ENCODE data around the gene RGS16. TPM values are rescaled to one million over a fixed set of nuclear protein-coding genes. Genes with fewer than 3 reads are reported as not detected.

The RGS16 gene
- total RNA-seq, 1 experiment from 2014 or later: 6.5 TPM

GRCh38 chr1:182631954-182632353 lies 27.8 kb upstream of the RGS16 start:
- Histone ChIP-seq H3K4me3 (replicated peaks in 1 of 2; ENCODE audit: low read depth in 1 of 2, low read length in 2 of 2) (no peak overlapping the region), H3K36me3 (ENCODE audit: control insufficient read depth in 1 of 2, insufficient read depth in 2 of 2, low read length in 2 of 2) (no peaks in the 10 kb centered on the region), H3K9me3 (ENCODE audit: control insufficient read depth in 1 of 2, insufficient read depth in 1 of 2, low read depth in 1 of 2, low read length in 2 of 2) (no peaks in the 10 kb centered on the region), H2AFZ (ENCODE audit: low read depth, low read length, poor library complexity, severe bottlenecking) (no peak overlapping the region), H3K4me1 (ENCODE audit: control insufficient read depth in 1 of 2, insufficient read depth in 2 of 2, low read length in 2 of 2) (peaks cover 3 to 10% of the 10 kb centered on the region in 2 experiments; a peak in 3 of 4 replicates), H4K20me1 (ENCODE audit: insufficient read depth) (no peaks in the 10 kb centered on the region), H3K4me2 (ENCODE audit: low read length) (no peak overlapping the region), H3K27me3 (ENCODE audit: insufficient read depth, low read length) (no peaks in the 10 kb centered on the region), H3K27ac (ENCODE audit: low read depth, low read length) (no peak overlapping the region), H3K79me2 (ENCODE audit: insufficient read depth, low read length) (no peaks in the 10 kb centered on the region), H3K9me2 (ENCODE audit: insufficient read depth) (no peaks in the 10 kb centered on the region), H3K9ac (ENCODE audit: low read length) (no peak overlapping the region)
- POLR2A ChIA-PET: no interaction called here
- no TSS peak for BruUV-seq (replicated peaks)
- intact Hi-C loops (cut with micrococcal nuclease): no loop called here
- DNase-seq (ENCODE audit: low read depth, low spot score): no peak
- RAD21 ChIA-PET (ENCODE audit: low non-redundant PET in 1 of 2, low total read pairs in 2 of 2, uncharacterized antibody in 2 of 2, unreplicated experiment in 2 of 2): no interaction called here
- ATAC-seq: no peak
- no peak for TF ChIP-seq EZH2phosphoT487 (IDR thresholded peaks at IDR 0.05; ENCODE audit: borderline replicate concordance)
- CTCF ChIA-PET: no interaction called here

- ChIA-PET CTCF (no interaction called here), RAD21 (ENCODE audit: low non-redundant PET in 1 of 2, low total read pairs in 2 of 2, uncharacterized antibody in 2 of 2, unreplicated experiment in 2 of 2) (no interaction called here), POLR2A (no interaction called here)
- no peak overlapping the region for H3K27ac ChIP-seq (ENCODE audit: low read depth, low read length)
- ATAC-seq (no peak), DNase-seq (ENCODE audit: low read depth, low spot score) (no peak)
- H2AFZ ChIP-seq (ENCODE audit: low read depth, low read length, poor library complexity, severe bottlenecking): no peak overlapping the region
- H3K4me3 ChIP-seq (replicated peaks in 1 of 2; ENCODE audit: low read depth in 1 of 2, low read length in 2 of 2): no peak overlapping the region
- H3K4me2 ChIP-seq (ENCODE audit: low read length): peak overlapping the region; percentile 10; the same call in 1 of the 2 replicates
- peaks cover 3 to 15% of the 10 kb centered on the region in 2 experiments; a peak in 3 of 4 replicates for H3K4me1 ChIP-seq (ENCODE audit: control insufficient read depth in 1 of 2, insufficient read depth in 2 of 2, low read length in 2 of 2)
- no peaks in the 10 kb centered on the region for H3K27me3 ChIP-seq (ENCODE audit: insufficient read depth, low read length)
- intact Hi-C loops (cut with micrococcal nuclease): no loop called here
- H3K36me3 ChIP-seq (ENCODE audit: control insufficient read depth in 1 of 2, insufficient read depth in 2 of 2, low read length in 2 of 2): no peaks in the 10 kb centered on the region
- H4K20me1 ChIP-seq (ENCODE audit: insufficient read depth): no peaks in the 10 kb centered on the region
- no peaks in the 10 kb centered on the region for H3K9me2 ChIP-seq (ENCODE audit: insufficient read depth)
- H3K9ac ChIP-seq (ENCODE audit: low read length): no peak overlapping the region
- no peaks in the 10 kb centered on the region for H3K9me3 ChIP-seq (ENCODE audit: control insufficient read depth in 1 of 2, insufficient read depth in 1 of 2, low read depth in 1 of 2, low read length in 2 of 2)
- no TSS peak for BruUV-seq (replicated peaks)
- H3K79me2 ChIP-seq (ENCODE audit: insufficient read depth, low read length): no peaks in the 10 kb centered on the region
- no peak for TF ChIP-seq CEBPB (IDR thresholded peaks at IDR 0.05; ENCODE audit: low read depth)
- no peak for TF ChIP-seq POLR2AphosphoS5 (IDR thresholded peaks at IDR 0.05; ENCODE audit: low read depth, low read length)
- TF ChIP-seq, protein P1, sequence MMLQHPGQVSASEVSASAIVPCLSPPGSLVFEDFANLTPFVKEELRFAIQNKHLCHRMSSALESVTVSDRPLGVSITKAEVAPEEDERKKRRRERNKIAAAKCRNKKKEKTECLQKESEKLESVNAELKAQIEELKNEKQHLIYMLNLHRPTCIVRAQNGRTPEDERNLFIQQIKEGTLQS (IDR thresholded peaks at IDR 0.05): no peak
- no peak for TF ChIP-seq JUND (IDR thresholded peaks at IDR 0.05)
- TF ChIP-seq FOSL1 (IDR thresholded peaks at IDR 0.05; ENCODE audit: low read depth): no peak
- no peak for TF ChIP-seq RAD21 (IDR thresholded peaks at IDR 0.05; ENCODE audit: low read depth)
Observed at GRCh38 chr1:182631053-182631677, 27.0 kb upstream of the RGS16 start.

Data from HCT116 (cell line).